HL-60/S4 (cell line): ENCODE measurements around the gene ANKS6.
"Not testable (repeated sequence)": the region's sequence is repeated elsewhere in the genome, so short reads cannot be mapped to it uniquely, and the experiment has no call there.

Experiments used
- in situ Hi-C: fragments of 300-500 bp; cut with MboI; formaldehyde crosslinking; loops from 2 replicates; pipeline ENCODE4 v1.14.3; 2022; ENCODE audit warnings: low sequenced_read_pairs

Gene ANKS6

GRCh38 chr9:98708103-98708932, 88.0 kb downstream of the ANKS6 start:
- in situ Hi-C loops = no loop called here

GRCh38 chr9:98707166-98708102, 88.9 kb downstream of the ANKS6 start:
- in situ Hi-C loops = no loop called here

GRCh38 chr9:98706651-98707165, 89.6 kb downstream of the ANKS6 start:
- in situ Hi-C loops = no loop called here

- in situ Hi-C loops = no loop called here
Measured at GRCh38 chr9:98702835-98703380, 93.4 kb downstream of the ANKS6 start.

GRCh38 chr9:98702340-98702739, 94.0 kb downstream of the ANKS6 start:
- in situ Hi-C loops = no loop called here

- in situ Hi-C loops = no loop called here
Measured at GRCh38 chr9:98701576-98701975, 94.8 kb downstream of the ANKS6 start.

GRCh38 chr9:98700801-98701200, 95.6 kb downstream of the ANKS6 start:
- in situ Hi-C loops = no loop called here

- in situ Hi-C loops = no loop called here
Measured at GRCh38 chr9:98698856-98699255, 97.5 kb downstream of the ANKS6 start.

GRCh38 chr9:98694943-98695342, 101.4 kb downstream of the ANKS6 start:
- in situ Hi-C loops = no loop called here

- in situ Hi-C loops = no loop called here
Measured at GRCh38 chr9:98692392-98692791, 104.0 kb downstream of the ANKS6 start.

- in situ Hi-C loops = no loop called here
Measured at GRCh38 chr9:98691890-98692289, 104.5 kb downstream of the ANKS6 start.

- in situ Hi-C loops = no loop called here
Measured at GRCh38 chr9:98690686-98691085, 105.7 kb downstream of the ANKS6 start.

GRCh38 chr9:98688710-98689495, 107.5 kb downstream of the ANKS6 start:
- in situ Hi-C loops = no loop called here

GRCh38 chr9:98687911-98688310, 108.4 kb downstream of the ANKS6 start:
- in situ Hi-C loops = no loop called here

GRCh38 chr9:98686961-98687855, 109.1 kb downstream of the ANKS6 start:
- in situ Hi-C loops = no loop called here

GRCh38 chr9:98684816-98685215, 111.5 kb downstream of the ANKS6 start:
- in situ Hi-C loops = not testable (repeated sequence)
